H1 (cell line): ENCODE measurements around the gene ZFTA. TPM values are rescaled to one million over a fixed set of nuclear protein-coding genes. Genes with fewer than 3 reads are reported as not detected.
A peak's percentile ranks its signal among the peaks of the same experiment; 100 is the strongest.

ENCODE experiments used
- CTCF ChIA-PET: fragments of 300-600 bp; sonication (Branson Sonifier 250); formaldehyde crosslinking; loops from one replicate; lab custom pipeline; 2021; ENCODE audit not compliant: partially characterized antibody; lab: Charles Lee
- POLR2A ChIA-PET: fragments of 300-600 bp; sonication (Branson Sonifier 250); formaldehyde crosslinking; loops from one replicate; lab custom pipeline; 2021; ENCODE audit warnings: inconsistent platforms; ENCODE audit not compliant: partially characterized antibody; lab: Charles Lee
- DNase-seq, 2 experiments: peaks; one replicate each; pipeline versions ENCODE4 v3.0.0 to v3.0.0-alpha.2; 2010 to 2022; ENCODE audit warnings: low spot score in 2 of 2, low read depth in 1 of 2, mixed read lengths in 1 of 2
- FAIRE-seq: peaks from 2 replicates; lab custom pipeline; 2011; peaks lifted over from hg19 to GRCh38; lab: Jason Lieb, UNC
- H2AFZ ChIP-seq: 2 replicates; pipeline ENCODE4 v1.8.1; 2012; ENCODE audit warnings: low read length, inconsistent platforms
- H2AK5ac ChIP-seq: 2 replicates; pipeline ENCODE4 v1.6.1; 2013; ENCODE audit warnings: low read depth, low read length
- H2BK120ac ChIP-seq: replicated peaks from 2 replicates; pipeline ENCODE3; 2013; ENCODE audit warnings: low read depth, low read length, inconsistent platforms
- H2BK12ac ChIP-seq: 2 replicates; pipeline ENCODE4 v1.6.1; 2013; ENCODE audit warnings: low read depth, low read length
- H2BK15ac ChIP-seq: 2 replicates; pipeline ENCODE4 v1.6.1; 2013; ENCODE audit warnings: low read length
- H2BK20ac ChIP-seq: 2 replicates; pipeline ENCODE4 v1.6.1; 2013; ENCODE audit warnings: low read length
- H2BK5ac ChIP-seq: 2 replicates; pipeline ENCODE4 v1.6.1; 2013; ENCODE audit warnings: low read depth, low read length
- H3K14ac ChIP-seq: 2 replicates; pipeline ENCODE4 v1.6.1; 2013; ENCODE audit warnings: inconsistent platforms; ENCODE audit not compliant: insufficient read length
- H3K18ac ChIP-seq: 2 replicates; pipeline ENCODE4 v1.6.1; 2013; ENCODE audit warnings: low read length; ENCODE audit errors: extremely low read depth
- H3K23ac ChIP-seq: 2 replicates; pipeline ENCODE4 v1.6.1; 2013; ENCODE audit warnings: inconsistent platforms; ENCODE audit not compliant: insufficient read length
- H3K23me2 ChIP-seq: 2 replicates; pipeline ENCODE4 v1.6.1; 2013; ENCODE audit warnings: low read depth, low read length
- H3K27ac ChIP-seq: 2 replicates; pipeline ENCODE4 v1.6.1; 2011; ENCODE audit warnings: low read depth, low read length, inconsistent platforms
- H3K27me3 ChIP-seq, 4 experiments: replicated peaks in 1 of 4; 1 replicate in 1 of 4; 2 replicates in 3 of 4; pipeline versions ENCODE4 v1.6.1 to v1.8.1; 2011 to 2013; ENCODE audit warnings: low read length in 3 of 4, mild to moderate bottlenecking in 3 of 4, inconsistent platforms in 2 of 4, mixed read lengths in 2 of 4, moderate library complexity in 1 of 4; ENCODE audit not compliant: control insufficient read depth in 3 of 4, insufficient read depth in 3 of 4; ENCODE audit errors: extremely low read depth in 1 of 4
- H3K36me3 ChIP-seq, 4 experiments: 2 replicates each; pipeline versions ENCODE4 v1.6.1 to v1.8.1; 2011 to 2013; ENCODE audit warnings: mild to moderate bottlenecking in 4 of 4, low read length in 3 of 4, moderate library complexity in 2 of 4, control low read depth in 1 of 4, inconsistent platforms in 1 of 4; ENCODE audit not compliant: insufficient read depth in 4 of 4, control insufficient read depth in 2 of 4
- H3K4ac ChIP-seq: replicated peaks from 2 replicates; pipeline ENCODE3; 2013; ENCODE audit warnings: low read length, low read depth, mixed read lengths, inconsistent platforms; ENCODE audit not compliant: insufficient read length
- H3K4me1 ChIP-seq, 4 experiments: replicated peaks in 1 of 4; 1 replicate in 1 of 4; 2 replicates in 3 of 4; pipeline versions ENCODE4 v1.6.1 to v1.8.1; 2011 to 2013; ENCODE audit warnings: low read length in 3 of 4, inconsistent platforms in 2 of 4, mixed read lengths in 1 of 4; ENCODE audit not compliant: insufficient read depth in 4 of 4, control insufficient read depth in 3 of 4
- H3K4me2 ChIP-seq, 2 experiments: 2 replicates each; pipeline versions ENCODE4 v1.6.1 to v1.8.1; 2011 to 2013; ENCODE audit warnings: low read depth in 2 of 2, low read length in 2 of 2, control low read depth in 1 of 2, inconsistent platforms in 1 of 2, mild to moderate bottlenecking in 1 of 2; ENCODE audit not compliant: insufficient read depth in 1 of 2
- H3K4me3 ChIP-seq, 4 experiments: fragments of 200-600, 300-600 bp in 1 of 4; sonication (generic), shearing (Covaris generic), sonication (Bioruptor Twin) in 1 of 4; 2 replicates each; pipeline versions ENCODE4 v1.5.1 to v1.8.1; 2011 to 2016; ENCODE audit warnings: low read length in 4 of 4, low read depth in 3 of 4, control low read depth in 2 of 4, inconsistent platforms in 2 of 4, mild to moderate bottlenecking in 2 of 4, mixed read lengths in 1 of 4, moderate library complexity in 1 of 4; ENCODE audit not compliant: insufficient read depth in 2 of 4; ENCODE audit errors: extremely low read depth in 1 of 4
- H3K56ac ChIP-seq: replicated peaks from 2 replicates; pipeline ENCODE3; 2013; ENCODE audit warnings: low read depth, mild to moderate bottlenecking, mixed read lengths, low read length, inconsistent platforms; ENCODE audit not compliant: insufficient read length
- H3K79me1 ChIP-seq: 2 replicates; pipeline ENCODE4 v1.6.1; 2013; ENCODE audit warnings: low read depth, low read length, control low read depth
- H3K79me2 ChIP-seq, 2 experiments: 2 replicates each; pipeline versions ENCODE4 v1.6.1 to v1.8.1; 2012 to 2013; ENCODE audit warnings: low read length in 2 of 2, mild to moderate bottlenecking in 2 of 2, inconsistent platforms in 1 of 2; ENCODE audit not compliant: insufficient read depth in 2 of 2, control insufficient read depth in 1 of 2
- H3K9ac ChIP-seq, 4 experiments: replicated peaks in 1 of 4; 1 replicate in 1 of 4; 2 replicates in 3 of 4; pipeline versions ENCODE4 v1.6.1 to v1.8.1; 2011 to 2013; ENCODE audit warnings: low read depth in 3 of 4, low read length in 3 of 4, control low read depth in 2 of 4, mild to moderate bottlenecking in 2 of 4, moderate library complexity in 2 of 4, inconsistent platforms in 1 of 4; ENCODE audit errors: extremely low read depth in 1 of 4
- H3K9me3 ChIP-seq, 2 experiments: 2 replicates each; pipeline versions ENCODE4 v1.6.1 to v1.8.1; 2012 to 2013; ENCODE audit warnings: mild to moderate bottlenecking in 2 of 2, moderate library complexity in 2 of 2, control low read depth in 1 of 2, inconsistent platforms in 1 of 2, low read depth in 1 of 2, low read length in 1 of 2, mixed read lengths in 1 of 2; ENCODE audit not compliant: insufficient read depth in 2 of 2
- H4K20me1 ChIP-seq, 2 experiments: replicated peaks in 1 of 2; 2 replicates each; pipeline versions ENCODE3 to v1.8.1; 2011 to 2013; ENCODE audit warnings: inconsistent platforms in 2 of 2, low read length in 2 of 2, mild to moderate bottlenecking in 1 of 2; ENCODE audit not compliant: insufficient read depth in 2 of 2, control insufficient read depth in 1 of 2
- H4K5ac ChIP-seq: 2 replicates; pipeline ENCODE4 v1.6.1; 2013; ENCODE audit warnings: low read length, low read depth, mixed read lengths, inconsistent platforms; ENCODE audit not compliant: insufficient read length
- H4K8ac ChIP-seq: 2 replicates; pipeline ENCODE4 v1.8.0; 2013; ENCODE audit warnings: mild to moderate bottlenecking, moderate library complexity, low read length, inconsistent platforms; ENCODE audit not compliant: insufficient read depth; ENCODE audit errors: extremely low read depth
- H4K91ac ChIP-seq: replicated peaks from 2 replicates; pipeline ENCODE3; 2013; ENCODE audit warnings: low read length, mixed read lengths, inconsistent platforms; ENCODE audit not compliant: insufficient read length
- ATF3 ChIP-seq: IDR thresholded peaks from 2 replicates; pipeline ENCODE4 v1.6.1; 2011; ENCODE audit warnings: low read depth, mild to moderate bottlenecking, low read length; ENCODE audit not compliant: insufficient read depth
- E2F6 ChIP-seq: IDR thresholded peaks from 2 replicates; pipeline ENCODE4 v1.6.1; 2012; ENCODE audit warnings: inconsistent platforms
- KDM4A ChIP-seq: IDR thresholded peaks from one replicate; pipeline ENCODE4 v1.7.1; 2012; ENCODE audit warnings: low read depth, mild to moderate bottlenecking, moderate library complexity, low read length, inconsistent platforms; ENCODE audit not compliant: severe bottlenecking
- MAX ChIP-seq: IDR thresholded peaks from 2 replicates; pipeline ENCODE4 v1.6.1; 2012; ENCODE audit warnings: inconsistent platforms
- NANOG ChIP-seq: IDR thresholded peaks from 2 replicates; pipeline ENCODE4 v1.6.1; 2011; ENCODE audit warnings: low read length, low read depth, mild to moderate bottlenecking, inconsistent platforms; ENCODE audit not compliant: insufficient read depth, poor library complexity, severe bottlenecking
- PHF8 ChIP-seq: fragments of 200-600 bp; sonication (generic); conservative IDR thresholded peaks from 2 replicates; pipeline ENCODE4 v1.7.1; 2012; ENCODE audit warnings: low read depth, mild to moderate bottlenecking, inconsistent platforms, low read length, moderate library complexity
- POLR2AphosphoS5 ChIP-seq: IDR thresholded peaks from 2 replicates; pipeline ENCODE4 v1.6.1; 2011; ENCODE audit warnings: low read depth, low read length
- SIN3A ChIP-seq, 2 experiments: IDR thresholded peaks in 1 of 2; conservative IDR thresholded peaks in 1 of 2; 2 replicates each; pipeline ENCODE4 v1.6.1; 2011 to 2012; ENCODE audit warnings: low read length in 2 of 2, improper control_type of control experiment in 1 of 2, low read depth in 1 of 2, mild to moderate bottlenecking in 1 of 2
- TAF1 ChIP-seq: IDR thresholded peaks from 2 replicates; pipeline ENCODE4 v1.6.1; 2011; ENCODE audit warnings: mild to moderate bottlenecking, low read depth, low read length
- WGBS, 2 experiments: shearing (Covaris generic) in 1 of 2; methylation state at CpG; one replicate each; pipeline versions ENCODE4 v1.1.6 to v1.1.7; 2013 to 2015; ENCODE audit warnings: low lambda C conversion rate in 2 of 2, mixed read lengths in 2 of 2, inconsistent platforms in 1 of 2, low coverage in 1 of 2, missing lambda C conversion rate in 1 of 2; ENCODE audit not compliant: insufficient replicate concordance in 2 of 2, insufficient coverage in 1 of 2, insufficient read length in 1 of 2; ENCODE audit errors: extremely low coverage in 1 of 2, missing lambda C conversion rate in 1 of 2; 5-methylcytosine and 5-hydroxymethylcytosine counted together
- polyA plus RNA-seq, 7 experiments: library from polyadenylated mRNA; depleted of rRNA in 3 of 7; stranded (reverse) in 5 of 7; unstranded in 2 of 7; fragments of >200 nt in 5 of 7; fragments of 200-250 nt in 2 of 7; gene quantifications; 1 replicate in 5 of 7; 2 replicates in 1 of 7; 4 replicates in 1 of 7; pipeline versions ENCODE4 v1.2.1 to v1.2.3, GENCODE V29; 2011 to 2013; ENCODE audit warnings: missing spikeins in 2 of 7, mixed read lengths in 2 of 7
- total RNA-seq: library from RNA; stranded (reverse); fragmentation: NEBNext Ultra II Directional; extraction: Animal tissue kit (Norgen Biotek cat#: 25700); gene quantifications from 2 replicates; pipeline ENCODE4 v1.2.1, GENCODE V29; 2021

The ZFTA gene
- total and polyA plus RNA-seq, 2 of the 8 experiments (the other 6 are each of a cell fraction or from before 2014, with no cell fraction given) = 9.5 to 34.0 TPM

GRCh38 chr11:63813035-63813562 is 44.5 kb upstream of the ZFTA start, which contains the start of gene SPINDOC:
SPINDOC (plus strand) TSS chr11:63813456; CDS start chr11:63813687, 231 bp downstream.
- H3K23me2 ChIP-seq = peaks cover 13% of the 10 kb centered on the region; the same call in 1 of the 2 replicates
- H2BK12ac ChIP-seq = peak within 1 kb of the TSS; percentile 27; the same call in 1 of the 2 replicates
- ChIA-PET CTCF (interaction anchor here (0.9 kb wide), 1 partner anchor 18 kb away, joined by 3 read pairs; no protein-coding TSS in a partner anchor), POLR2A (interaction anchor here (2.0 to 9.0 kb wide), 5 partner anchors 10 to 52 kb away, joined by 9 to 85 read pairs (median 19); partner anchors contain the start of gene ZFTA)
- H3K27me3 ChIP-seq = no peaks in the 10 kb centered on the region; a peak in 1 of 7 replicates
- H3K27ac ChIP-seq = peak within 1 kb of the TSS; percentile 92
- H3K36me3 ChIP-seq = peaks cover 14 to 24% (median 20%) of the 10 kb centered on the region in 4 experiments
- H3K14ac ChIP-seq = no peak within 1 kb of the TSS
- no peak within 1 kb of the TSS for H2BK15ac ChIP-seq
- peak within 1 kb of the TSS; percentile 98 for H3K18ac ChIP-seq
- FAIRE-seq = no peak
- no peak within 1 kb of the TSS for H2BK120ac ChIP-seq
- 1% methylated on average over 34 of the region's 65 CpGs; no CpG with 5 or more reads in 1 of the 2 experiments for WGBS, 2 experiments
- H3K79me1 ChIP-seq = peaks cover 26% of the 10 kb centered on the region
- no peak within 1 kb of the TSS for H2BK20ac ChIP-seq
- DNase-seq = peak in 1 of 2 experiments; percentile 88
- H3K9me3 ChIP-seq = no peaks in the 10 kb centered on the region
- H4K5ac ChIP-seq = peak within 1 kb of the TSS; percentile 97
- peak within 1 kb of the TSS; percentile 79 to 91 (median 90) for H3K4me3 ChIP-seq
- H3K4ac ChIP-seq = peak within 1 kb of the TSS; percentile 70
- H2AFZ ChIP-seq = no peak within 1 kb of the TSS; the same call in 1 of the 2 replicates
- peak within 1 kb of the TSS; percentile 72 to 96 (median 92) for H3K9ac ChIP-seq
- peaks cover 4 to 20% (median 12%) of the 10 kb centered on the region in 4 experiments; a peak in 6 of 7 replicates for H3K4me1 ChIP-seq
- H4K91ac ChIP-seq = peak within 1 kb of the TSS; percentile 99
- H4K8ac ChIP-seq = peak within 1 kb of the TSS; percentile 89
- peak within 1 kb of the TSS; percentile 78; the same call in 1 of the 2 replicates for H2AK5ac ChIP-seq
- H3K23ac ChIP-seq = no peak within 1 kb of the TSS
- peak within 1 kb of the TSS; percentile 84 for H3K56ac ChIP-seq
- H4K20me1 ChIP-seq = peaks cover 13 to 24% of the 10 kb centered on the region in 2 experiments
- peak within 1 kb of the TSS; percentile 96 for H2BK5ac ChIP-seq
- H3K4me2 ChIP-seq = peak within 1 kb of the TSS; percentile 79 to 84
- peaks cover 16 to 45% of the 10 kb centered on the region in 2 experiments for H3K79me2 ChIP-seq
- TF ChIP-seq MAX (peak; percentile 62; the same call in 1 of the 2 replicates), NANOG (peak; percentile 42), SIN3A (conservative IDR thresholded peaks at IDR 0.05 in 1 of 2, IDR thresholded peaks at IDR 0.05 in 1 of 2; ENCODE audit: low read depth in 1 of 2, low read length in 2 of 2) (0 out of 4 replicates have a peak, but pooled peaks of 1 of the 2 experiments have one; percentile 18), PHF8 (0 out of 2 replicates have a peak, but pooled peaks have one; percentile 14), POLR2AphosphoS5 (no peak), TAF1 (peak; percentile 55), ATF3 (no peak), KDM4A (peak; percentile 68), E2F6 (peak; percentile 85)
